Transverse colon (tissue), 4 donors: ENCODE measurements around the gene TCL1B.

Experiments
- POLR2A ChIP-seq: fragments of 450-650 bp; IDR thresholded peaks from one replicate; pipeline ENCODE4 v1.6.1; 2016; ENCODE audit warnings: antibody characterized with exemption, mild to moderate bottlenecking, moderate library complexity
- POLR2AphosphoS5 ChIP-seq, 3 donors: sonication (generic); formaldehyde crosslinking; IDR thresholded peaks; one replicate each; pipeline ENCODE4 v1.6.1; 2016; ENCODE audit warnings: antibody characterized with exemption in 3 of 3
- TF ChIP-seq, protein P1 (sequence below), 5 experiments: fragments of 200-600 bp in 3 of 5; fragments of 450-650 bp in 2 of 5; sonication (generic) in 3 of 5; IDR thresholded peaks; 1 replicate in 2 of 5; 2 replicates in 3 of 5; pipeline ENCODE4 v1.5.1; 2016 to 2017; ENCODE audit warnings: antibody characterized with exemption in 5 of 5, inconsistent platforms in 3 of 5, mild to moderate bottlenecking in 2 of 5, moderate library complexity in 1 of 5

DNA sequence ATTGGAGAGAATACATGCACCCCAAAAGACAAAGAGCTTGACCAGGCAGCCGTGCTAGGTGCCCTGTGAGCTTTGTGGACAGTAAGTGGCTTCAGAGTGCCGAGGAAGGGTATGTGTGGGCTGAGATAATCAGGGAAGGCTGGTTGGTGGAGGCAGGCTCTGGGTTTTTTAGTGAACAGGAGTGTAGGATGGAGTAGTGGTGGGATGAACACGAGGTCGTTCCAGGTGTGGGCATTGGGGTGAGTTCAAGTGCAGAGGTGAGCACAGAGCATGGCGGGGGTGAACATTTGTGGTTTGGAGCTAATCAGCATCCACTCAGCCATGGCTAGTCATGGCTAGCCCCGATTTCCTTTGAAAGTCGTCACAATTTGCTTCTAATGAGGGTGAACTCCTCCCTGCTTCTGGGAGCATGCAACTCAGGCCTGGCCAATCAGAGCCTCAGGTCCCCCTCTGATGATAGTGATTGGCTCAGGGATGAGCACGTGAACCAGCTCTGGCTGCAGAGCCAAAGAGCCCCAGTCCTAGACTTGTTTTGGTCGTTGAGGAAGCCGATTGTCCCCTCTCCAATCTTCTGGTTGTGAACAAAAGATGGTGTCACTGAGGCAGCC lies 40.7 kb upstream of the TCL1B start:
- TF ChIP-seq, protein P1, sequence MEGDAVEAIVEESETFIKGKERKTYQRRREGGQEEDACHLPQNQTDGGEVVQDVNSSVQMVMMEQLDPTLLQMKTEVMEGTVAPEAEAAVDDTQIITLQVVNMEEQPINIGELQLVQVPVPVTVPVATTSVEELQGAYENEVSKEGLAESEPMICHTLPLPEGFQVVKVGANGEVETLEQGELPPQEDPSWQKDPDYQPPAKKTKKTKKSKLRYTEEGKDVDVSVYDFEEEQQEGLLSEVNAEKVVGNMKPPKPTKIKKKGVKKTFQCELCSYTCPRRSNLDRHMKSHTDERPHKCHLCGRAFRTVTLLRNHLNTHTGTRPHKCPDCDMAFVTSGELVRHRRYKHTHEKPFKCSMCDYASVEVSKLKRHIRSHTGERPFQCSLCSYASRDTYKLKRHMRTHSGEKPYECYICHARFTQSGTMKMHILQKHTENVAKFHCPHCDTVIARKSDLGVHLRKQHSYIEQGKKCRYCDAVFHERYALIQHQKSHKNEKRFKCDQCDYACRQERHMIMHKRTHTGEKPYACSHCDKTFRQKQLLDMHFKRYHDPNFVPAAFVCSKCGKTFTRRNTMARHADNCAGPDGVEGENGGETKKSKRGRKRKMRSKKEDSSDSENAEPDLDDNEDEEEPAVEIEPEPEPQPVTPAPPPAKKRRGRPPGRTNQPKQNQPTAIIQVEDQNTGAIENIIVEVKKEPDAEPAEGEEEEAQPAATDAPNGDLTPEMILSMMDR (IDR thresholded peaks at IDR 0.05) = no peak
- TF ChIP-seq POLR2AphosphoS5 (IDR thresholded peaks at IDR 0.05) (no peak), POLR2A (no peak)
